Esophagus (tissue), 2 donors: ENCODE results near the gene MRPL23. TPM values are rescaled to one million over a fixed set of nuclear protein-coding genes. Genes with fewer than 3 reads are reported as not detected.
"Not testable (repeated sequence)": the region's sequence is repeated elsewhere in the genome, so short reads cannot be mapped to it uniquely, and the experiment has no call there.

Experiments used
- H3K27ac ChIP-seq, 2 donors: one replicate each; pipeline ENCODE4 v1.5.1; 2013; ENCODE audit warnings: low read depth in 2 of 2, mild to moderate bottlenecking in 2 of 2, inconsistent platforms in 1 of 2, low read length in 1 of 2, moderate library complexity in 1 of 2
- H3K27me3 ChIP-seq, 2 donors: one replicate each; pipeline ENCODE4 v1.6.1; 2013; ENCODE audit warnings: low read length in 2 of 2, control low read depth in 1 of 2, mild to moderate bottlenecking in 1 of 2; ENCODE audit not compliant: insufficient read depth in 2 of 2, control insufficient read depth in 1 of 2
- H3K36me3 ChIP-seq, 2 donors: one replicate each; pipeline ENCODE4 v1.6.1; 2013; ENCODE audit warnings: low read length in 1 of 2; ENCODE audit not compliant: control insufficient read depth in 2 of 2, insufficient read depth in 2 of 2
- H3K4me1 ChIP-seq, 2 donors: one replicate each; pipeline ENCODE4 v1.6.1; 2013; ENCODE audit warnings: low read length in 1 of 2; ENCODE audit not compliant: control insufficient read depth in 2 of 2, insufficient read depth in 2 of 2
- H3K4me3 ChIP-seq, 2 donors: one replicate each; pipeline ENCODE4 v1.5.1; 2013; ENCODE audit warnings: low read length in 2 of 2, mild to moderate bottlenecking in 2 of 2, low read depth in 1 of 2, moderate library complexity in 1 of 2
- H3K9me3 ChIP-seq, 2 donors: one replicate each; pipeline ENCODE4 v1.6.1; 2013; ENCODE audit warnings: mild to moderate bottlenecking in 2 of 2, low read depth in 1 of 2, low read length in 1 of 2, moderate library complexity in 1 of 2; ENCODE audit not compliant: control insufficient read depth in 2 of 2, insufficient read depth in 1 of 2
- WGBS, 2 donors: extraction: QIAGEN DNeasy Blood & Tissue Kit; methylation state at CpG; one replicate each; pipeline ENCODE4 v1.1.7; 2013; 5-methylcytosine and 5-hydroxymethylcytosine counted together
- polyA plus RNA-seq, 2 donors: library from polyadenylated mRNA; stranded (reverse); fragments of 200-250 nt; gene quantifications; one replicate each; pipeline ENCODE4 v1.2.3, GENCODE V29; 2013
- donor health status: healthy with polysubstance abuse.
- donor health status: Bipolar disorder and iron deficiency.

Gene MRPL23
- polyA plus RNA-seq, 2 donors, result 95.5 to 163 TPM

DNA sequence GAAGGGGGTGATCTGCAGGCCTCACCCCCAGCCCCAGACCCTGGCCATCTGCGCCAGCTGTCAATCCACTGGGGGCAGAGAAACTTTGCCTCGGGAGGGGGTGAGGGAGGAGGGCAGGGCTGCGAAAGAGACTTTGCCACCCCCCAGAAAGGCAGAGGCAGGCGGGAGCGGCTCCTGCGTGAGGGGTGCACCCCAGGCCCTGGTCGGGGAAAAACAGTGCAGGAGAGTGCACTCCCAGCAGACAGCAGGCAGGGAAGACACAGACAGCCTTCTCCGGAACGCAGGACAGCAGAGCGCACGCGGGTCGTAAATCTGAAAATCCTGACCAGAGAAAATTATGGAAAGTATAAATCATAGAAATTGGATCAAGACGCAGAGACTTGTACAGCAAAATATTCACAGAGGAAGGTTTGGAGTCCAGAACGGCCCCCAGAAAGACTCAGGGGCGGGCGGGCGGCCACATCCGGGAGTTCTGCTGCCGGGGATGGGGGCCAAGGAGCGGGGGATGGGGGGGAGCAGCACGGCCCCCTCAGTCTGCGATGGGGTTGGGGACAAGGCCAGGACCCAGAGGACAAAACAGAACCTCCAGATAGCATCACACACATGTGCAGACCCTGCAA is 8.0 kb upstream of the MRPL23 start:
- 25 to 32% methylated on average over 21 to 23 of the region's 23 CpGs for WGBS, 2 donors
- Histone ChIP-seq H3K27ac (no peak overlapping the region), H3K9me3 (peaks cover 0 to 2% of the 10 kb centered on the region in 2 donors)

DNA sequence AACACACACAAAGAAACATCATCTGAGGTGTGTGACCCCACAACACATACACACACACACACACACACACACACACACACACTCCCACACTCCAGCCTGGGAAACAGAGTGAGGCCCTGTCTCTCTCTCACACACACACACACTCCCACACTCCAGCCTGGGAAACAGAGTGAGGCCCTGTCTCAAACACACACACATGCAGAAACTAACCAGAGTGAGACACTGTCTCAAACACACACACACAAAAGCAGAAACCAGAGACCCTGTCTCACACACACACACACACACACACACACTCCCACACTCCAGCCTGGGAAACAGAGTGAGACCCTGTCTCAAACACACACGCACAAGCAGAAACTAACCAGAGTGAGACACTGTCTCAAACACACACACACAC is 7.3 kb upstream of the MRPL23 start:
- H3K4me1 ChIP-seq, H3K27ac ChIP-seq, H3K9me3 ChIP-seq, H3K27me3 ChIP-seq, H3K4me3 ChIP-seq, H3K36me3 ChIP-seq: not testable (repeated sequence)
- WGBS, 2 donors, result 93% methylated on average over 1 of the region's 1 CpG

More for the DNA sequence above, 8.0 kb upstream of the MRPL23 start:
- no peaks in the 10 kb centered on the region for H3K36me3 ChIP-seq
- peaks cover under 1 to 3% of the 10 kb centered on the region in 2 donors for H3K4me1 ChIP-seq
- no peaks in the 10 kb centered on the region for H3K27me3 ChIP-seq
- H3K4me3 ChIP-seq, result no peak overlapping the region

DNA sequence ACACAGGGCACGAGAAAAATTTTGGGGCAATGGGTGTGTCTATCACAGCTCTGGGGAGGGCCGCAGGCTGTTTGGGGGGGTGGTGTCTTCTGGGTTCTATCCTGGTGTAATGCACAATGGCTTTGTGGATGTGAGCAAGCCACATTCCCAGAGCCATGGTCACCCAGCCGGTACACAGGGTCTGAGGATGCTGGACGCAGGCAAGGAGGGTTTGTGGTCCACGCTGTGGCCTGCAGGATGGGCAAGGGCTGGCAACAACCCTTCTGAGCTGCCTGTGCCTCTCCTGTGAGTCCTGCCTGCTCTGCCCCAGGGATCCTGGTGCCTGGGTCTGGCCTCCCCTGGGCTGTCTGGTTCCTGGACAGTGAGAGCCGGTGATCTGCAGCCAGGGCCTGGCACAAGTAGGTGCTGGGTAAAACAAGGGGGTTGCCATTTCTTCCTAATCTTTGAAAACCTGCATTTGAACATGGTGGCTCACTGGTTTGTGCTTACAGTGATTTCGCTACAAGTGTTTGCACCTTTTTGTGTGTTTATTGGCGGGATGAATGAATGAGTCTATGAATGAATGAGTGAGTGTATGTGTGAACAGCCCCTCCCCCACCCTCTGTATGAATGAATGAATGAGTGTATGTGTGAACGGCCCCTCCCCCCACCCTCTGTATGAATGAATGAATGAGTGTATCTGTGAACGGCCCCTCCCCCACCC is 4.4 kb upstream of the MRPL23 start:
- no peak overlapping the region for H3K27ac ChIP-seq
- H3K4me1 ChIP-seq, result peaks cover 2 to 3% of the 10 kb centered on the region in 2 donors
- 78 to 79% methylated on average over 10 of the region's 10 CpGs for whole genome bisulfite sequencing, 2 donors
- no peaks in the 10 kb centered on the region for H3K27me3 ChIP-seq
- peaks cover 0 to 2% of the 10 kb centered on the region in 2 donors for H3K9me3 ChIP-seq
- no peaks in the 10 kb centered on the region for H3K36me3 ChIP-seq
- no peak overlapping the region for H3K4me3 ChIP-seq

DNA sequence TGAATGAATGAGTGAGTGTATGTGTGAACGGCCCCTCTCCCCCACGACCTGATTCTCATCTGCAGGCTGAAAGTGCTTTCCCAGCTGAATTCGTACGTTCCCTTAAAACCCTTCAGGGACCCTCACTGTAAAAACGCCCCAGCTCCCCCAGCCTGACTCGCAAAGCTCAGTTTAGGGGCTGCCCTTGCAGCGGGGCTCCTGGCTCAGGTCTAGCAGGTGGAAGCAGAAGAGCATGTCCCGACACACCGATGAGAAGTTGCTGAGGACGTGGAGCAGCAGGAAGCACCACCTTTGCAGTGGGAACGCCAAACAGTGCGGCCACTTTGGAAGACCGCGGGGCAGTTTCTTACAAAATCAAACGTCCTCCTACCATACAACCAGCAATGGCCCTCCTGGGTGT is 3.6 kb upstream of the MRPL23 start:
- no peak overlapping the region for H3K27ac ChIP-seq
- no peaks in the 10 kb centered on the region for H3K36me3 ChIP-seq
- 47 to 53% methylated on average over 15 of the region's 15 CpGs for WGBS, 2 donors
- H3K9me3 ChIP-seq, result peaks cover 0 to 2% of the 10 kb centered on the region in 2 donors
- H3K4me3 ChIP-seq, result no peak overlapping the region
- H3K4me1 ChIP-seq, result peaks cover 2 to 3% of the 10 kb centered on the region in 2 donors
- H3K27me3 ChIP-seq, result no peaks in the 10 kb centered on the region

DNA sequence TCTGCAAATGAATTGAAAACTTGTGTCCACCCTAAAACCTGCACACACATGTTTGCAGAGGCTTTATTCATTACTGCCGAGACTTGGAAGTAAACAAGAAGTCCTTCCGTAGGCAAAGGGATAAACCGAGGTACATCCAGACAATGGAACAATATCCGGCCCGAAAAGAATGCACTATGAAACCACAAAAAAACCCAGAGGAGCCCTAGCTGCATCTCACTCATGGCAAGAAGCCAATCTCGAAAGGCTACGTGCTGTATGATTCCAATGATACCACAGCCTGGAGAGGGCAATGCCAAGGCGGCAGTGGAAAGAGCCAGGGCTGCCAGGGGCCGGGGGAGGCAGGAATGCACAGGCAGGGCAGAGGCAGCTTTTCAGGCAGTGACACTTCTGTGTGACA is 3.2 kb upstream of the MRPL23 start:
- Histone ChIP-seq H3K27ac (no peak overlapping the region), H3K4me3 (no peak overlapping the region), H3K4me1 (peaks cover 2 to 3% of the 10 kb centered on the region in 2 donors), H3K9me3 (peaks cover 0 to 2% of the 10 kb centered on the region in 2 donors), H3K27me3 (no peaks in the 10 kb centered on the region), H3K36me3 (no peaks in the 10 kb centered on the region)
- 29 to 49% methylated on average over 9 of the region's 9 CpGs for WGBS, 2 donors

DNA sequence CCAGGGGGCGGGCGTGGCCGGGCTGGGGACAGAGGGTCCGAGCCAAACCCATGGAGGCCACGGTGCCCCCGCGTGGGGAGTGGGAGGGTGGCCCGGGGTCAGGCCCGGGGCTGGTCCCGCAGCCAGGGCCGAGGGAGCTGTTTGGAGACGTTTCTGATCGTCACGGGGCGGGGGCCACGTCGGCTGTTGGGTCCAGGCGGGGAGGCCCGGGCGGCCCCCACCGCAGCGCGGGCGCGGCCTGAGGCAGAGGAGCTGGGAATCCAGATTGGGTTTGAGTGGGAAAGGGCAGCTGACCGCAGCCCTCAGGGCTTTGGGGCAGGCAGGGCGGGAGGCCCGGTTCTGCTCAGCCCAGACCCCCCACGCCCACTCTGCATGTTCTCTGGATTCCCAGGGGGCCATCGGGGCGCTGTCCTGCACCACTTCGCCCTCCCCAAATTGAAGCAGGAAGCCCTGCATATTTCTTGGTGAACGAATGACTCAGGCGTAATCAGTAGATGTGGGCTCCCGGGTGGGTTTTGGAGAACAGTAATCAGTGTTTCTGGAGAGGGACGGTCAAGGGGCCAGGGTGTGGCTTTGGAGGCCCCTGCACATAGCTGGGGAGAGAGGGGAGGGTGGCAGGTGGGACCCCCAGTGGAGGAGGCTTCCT is 583 bp downstream of the MRPL23 start:
- WGBS, 2 donors, result no CpG with 5 or more reads among the region's 36 CpGs
- Histone ChIP-seq H3K27ac (no peak overlapping the region), H3K27me3 (no peaks in the 10 kb centered on the region)

DNA sequence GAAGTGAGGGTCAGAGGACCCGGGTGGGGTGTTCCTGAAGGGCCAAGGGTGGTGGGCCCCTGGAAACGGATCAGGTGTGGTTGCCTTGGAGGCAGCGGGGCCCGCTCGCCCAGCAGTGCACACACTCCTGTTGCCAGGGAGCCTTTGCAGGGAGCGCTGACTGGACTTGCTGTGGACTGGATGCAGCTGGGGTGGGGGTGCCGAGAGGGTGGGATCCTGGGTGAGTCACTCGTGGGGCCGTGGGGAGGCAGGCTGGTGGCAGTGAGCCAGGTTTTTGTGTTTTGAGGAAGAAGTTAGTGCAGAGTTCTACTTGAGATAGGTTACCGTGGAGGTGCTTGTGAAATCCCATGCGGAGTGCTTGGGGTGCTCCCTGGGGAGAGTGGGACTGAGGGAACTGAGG is 1.3 kb downstream of the MRPL23 start:
- WGBS, 2 donors, result no CpG with 5 or more reads among the region's 11 CpGs
- Histone ChIP-seq H3K4me3 (no peak overlapping the region), H3K27ac (no peak overlapping the region), H3K36me3 (no peaks in the 10 kb centered on the region), H3K9me3 (no peaks in the 10 kb centered on the region), H3K27me3 (no peaks in the 10 kb centered on the region), H3K4me1 (peaks cover 2 to 3% of the 10 kb centered on the region in 2 donors)

More for the DNA sequence above, 583 bp downstream of the MRPL23 start:
- Histone ChIP-seq H3K4me1 (peaks cover 2 to 3% of the 10 kb centered on the region in 2 donors), H3K9me3 (no peaks in the 10 kb centered on the region), H3K36me3 (no peaks in the 10 kb centered on the region), H3K4me3 (no peak overlapping the region)

DNA sequence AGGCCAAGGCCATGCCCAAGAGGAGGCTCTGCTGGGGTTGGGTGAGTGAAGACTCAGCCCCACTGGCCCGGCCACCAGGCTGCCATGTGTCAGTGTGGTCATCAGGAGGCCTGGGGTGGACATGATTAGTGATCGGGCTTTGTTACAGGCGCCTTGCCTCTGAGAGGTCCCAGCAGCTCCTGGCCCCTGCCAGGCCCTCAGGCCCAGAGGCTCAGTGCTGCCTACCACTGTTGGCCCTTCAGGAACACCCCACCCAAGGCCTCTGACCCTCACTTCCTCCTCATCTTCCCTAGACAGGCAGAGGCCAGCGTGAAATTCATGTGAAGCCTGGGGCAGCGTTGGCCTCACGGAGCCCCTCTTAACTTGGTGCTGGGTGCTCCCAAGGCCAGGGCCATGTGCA is 2.2 kb downstream of the MRPL23 start:
- Histone ChIP-seq H3K4me1 (no peaks in the 10 kb centered on the region), H3K27me3 (no peaks in the 10 kb centered on the region), H3K27ac (no peak overlapping the region), H3K36me3 (no peaks in the 10 kb centered on the region), H3K9me3 (no peaks in the 10 kb centered on the region), H3K4me3 (no peak overlapping the region)
- WGBS, 2 donors, result no CpG with 5 or more reads among the region's 6 CpGs

DNA sequence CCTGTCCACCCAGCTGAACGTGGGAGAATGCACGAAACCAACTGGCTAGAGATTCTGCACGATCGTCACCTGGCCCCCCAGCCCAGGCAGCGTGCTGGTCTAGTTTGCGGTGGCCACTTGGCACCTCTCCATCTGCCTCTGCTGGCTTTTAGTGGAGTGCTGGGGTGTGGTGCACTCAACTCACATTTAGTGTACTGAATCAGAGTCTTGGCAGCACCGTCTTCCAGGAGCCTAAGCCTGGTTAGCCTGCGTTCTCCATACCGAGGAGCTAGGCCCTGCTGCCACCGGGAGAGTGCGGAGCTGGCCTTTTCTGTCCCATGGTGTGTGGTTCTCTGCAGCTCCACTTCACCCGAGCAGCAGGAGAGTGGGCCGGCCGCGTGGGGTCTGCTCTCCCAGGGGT is 2.8 kb downstream of the MRPL23 start:
- WGBS, 2 donors, result no CpG with 5 or more reads among the region's 15 CpGs
- Histone ChIP-seq H3K9me3 (no peaks in the 10 kb centered on the region), H3K27ac (no peak overlapping the region), H3K27me3 (no peaks in the 10 kb centered on the region), H3K4me3 (no peak overlapping the region), H3K4me1 (no peaks in the 10 kb centered on the region), H3K36me3 (no peaks in the 10 kb centered on the region)
